HL-60 (cell line): ENCODE results near the gene EFNA4.

Experiments used
- DNase-seq, 2 experiments: peaks; one replicate each; pipeline ENCODE4 v3.0.0-alpha.2; 2010 to 2020; ENCODE audit warnings: low read depth in 1 of 2, low spot score in 1 of 2
- H3K27ac ChIP-seq: fragments of 250-450 bp; sonication (Bioruptor Pico); replicated peaks from 2 replicates; pipeline ENCODE4 v1.5.1; 2020; ENCODE audit warnings: mild to moderate bottlenecking, moderate library complexity
- H3K27me3 ChIP-seq: fragments of 250-450 bp; sonication (Bioruptor Pico); 2 replicates; pipeline ENCODE4 v1.5.1; 2021; ENCODE audit warnings: mild to moderate bottlenecking, moderate library complexity; ENCODE audit not compliant: insufficient read depth, poor library complexity, severe bottlenecking
- H3K4me3 ChIP-seq: replicated peaks from 2 replicates; pipeline ENCODE4 v1.5.1; 2011; ENCODE audit warnings: mild to moderate bottlenecking, control low read depth, low read length; ENCODE audit not compliant: insufficient read depth
- CTCF ChIP-seq: IDR thresholded peaks from one replicate; pipeline ENCODE4 v1.5.1; 2011; ENCODE audit warnings: low read length, control low read depth, inconsistent platforms; ENCODE audit not compliant: insufficient read depth
- GABPA ChIP-seq: IDR thresholded peaks from 2 replicates; pipeline ENCODE4 v1.6.1; 2012; ENCODE audit warnings: low read depth
- POLR2AphosphoS5 ChIP-seq: IDR thresholded peaks from 2 replicates; pipeline ENCODE4 v1.6.1; 2012; ENCODE audit warnings: low read depth
- REST ChIP-seq: IDR thresholded peaks from 2 replicates; pipeline ENCODE4 v1.6.1; 2012; ENCODE audit warnings: low read depth; ENCODE audit not compliant: insufficient replicate concordance
- SPI1 ChIP-seq: IDR thresholded peaks from 2 replicates; pipeline ENCODE4 v1.6.1; 2012; ENCODE audit warnings: low read depth, mild to moderate bottlenecking, borderline replicate concordance

Gene EFNA4

GRCh38 chr1:155019377-155020245, 43.9 kb upstream of the EFNA4 start:
- H3K27me3 ChIP-seq: no peaks in the 10 kb centered on the region
- TF ChIP-seq SPI1 (no peak), REST (no peak), POLR2AphosphoS5 (no peak), CTCF (no peak), GABPA (no peak)
- DNase-seq: no peak
- H3K27ac ChIP-seq: no peak overlapping the region
- H3K4me3 ChIP-seq: no peak overlapping the region

GRCh38 chr1:155022136-155022926, 41.2 kb upstream of the EFNA4 start:
- no peak for DNase-seq
- no peak overlapping the region for H3K4me3 ChIP-seq

More at GRCh38 chr1:155022136-155022926, 41.2 kb upstream of the EFNA4 start:
- H3K27ac ChIP-seq: no peak overlapping the region
- H3K27me3 ChIP-seq: no peaks in the 10 kb centered on the region
- TF ChIP-seq CTCF (no peak), GABPA (no peak), POLR2AphosphoS5 (no peak), SPI1 (no peak), REST (no peak)
